OCI-LY7 (cell line): ENCODE data around the gene MSRB3.

ENCODE experiments used
- CTCF ChIP-seq: fragments of 200-600 bp; sonication (generic); conservative IDR thresholded peaks from 2 replicates; pipeline ENCODE4 v1.5.1; 2014; ENCODE audit warnings: mild to moderate bottlenecking, antibody characterized with exemption, low read length, moderate library complexity, mixed read lengths
- EZH2phosphoT487 ChIP-seq: fragments of 200-600 bp; sonication (generic); IDR thresholded peaks from 2 replicates; pipeline ENCODE4 v1.6.1; 2018; ENCODE audit warnings: low read depth, borderline replicate concordance, mild to moderate bottlenecking, mixed run types, antibody characterized with exemption, low read length, moderate library complexity, mixed read lengths

GRCh38 chr12:65407388-65408149 is 129.1 kb downstream of the MSRB3 start:
- TF ChIP-seq CTCF (no peak), EZH2phosphoT487 (no peak)
